Stimulated activated CD4-positive, alpha-beta T cell treated with anti-CD3 and anti-CD28 coated beads, Interleukin-12 subunit alpha, Interleukin-12 subunit beta, amount 100 ng/mL, for 24 hours (primary cell): ENCODE results near the gene STARD10.
A peak's percentile ranks its signal among the peaks of the same experiment; 100 is the strongest.
"Not testable (repeated sequence)": the region's sequence is repeated elsewhere in the genome, so short reads cannot be mapped to it uniquely, and the experiment has no call there.

ENCODE experiments used
- DNase-seq, 2 experiments: peaks; one replicate each; pipeline ENCODE4 v3.0.0-alpha.2; 2020; ENCODE audit warnings: low read depth in 2 of 2

STARD10 gene, protein sequence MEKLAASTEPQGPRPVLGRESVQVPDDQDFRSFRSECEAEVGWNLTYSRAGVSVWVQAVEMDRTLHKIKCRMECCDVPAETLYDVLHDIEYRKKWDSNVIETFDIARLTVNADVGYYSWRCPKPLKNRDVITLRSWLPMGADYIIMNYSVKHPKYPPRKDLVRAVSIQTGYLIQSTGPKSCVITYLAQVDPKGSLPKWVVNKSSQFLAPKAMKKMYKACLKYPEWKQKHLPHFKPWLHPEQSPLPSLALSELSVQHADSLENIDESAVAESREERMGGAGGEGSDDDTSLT

GRCh38 chr11:72793425-72794367, at the start of gene STARD10:
Gene STARD10, minus strand, starts transcription at chr11:72794047. Its CDS starts 12,866 bp downstream, at chr11:72781181.
- DNase-seq = peak; percentile 87 to 90

GRCh38 chr11:72842653-72843330, 48.9 kb upstream of the STARD10 start:
- no peak for DNase-seq

GRCh38 chr11:72842126-72842525, 48.3 kb upstream of the STARD10 start:
- DNase-seq = no peak

DNA sequence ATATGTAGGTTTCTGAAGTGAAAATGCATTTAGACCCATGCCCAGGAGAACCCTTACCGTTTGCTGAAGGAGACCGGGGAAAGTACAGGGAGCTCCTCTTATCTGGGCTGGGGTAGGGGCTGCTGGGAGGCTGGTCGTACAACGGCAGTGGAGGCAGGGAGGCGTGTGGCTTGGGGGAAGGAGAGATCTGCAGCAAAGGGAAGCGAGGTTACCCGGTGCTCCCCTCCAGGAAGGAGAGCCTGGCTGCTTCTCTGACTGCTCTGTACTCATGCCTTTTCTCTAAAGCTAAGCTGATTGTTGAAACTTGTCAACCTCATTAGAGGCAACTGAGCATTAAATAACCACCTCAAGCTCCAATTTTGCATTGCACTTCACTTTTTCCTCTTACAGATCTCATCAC, 47.5 kb upstream of the STARD10 start:
- no peak for DNase-seq

GRCh38 chr11:72840780-72841179, 46.9 kb upstream of the STARD10 start:
- DNase-seq = no peak

GRCh38 chr11:72838691-72839305, 45.0 kb upstream of the STARD10 start:
- DNase-seq = no peak

GRCh38 chr11:72836111-72836510, 42.3 kb upstream of the STARD10 start:
- DNase-seq = no peak

DNA sequence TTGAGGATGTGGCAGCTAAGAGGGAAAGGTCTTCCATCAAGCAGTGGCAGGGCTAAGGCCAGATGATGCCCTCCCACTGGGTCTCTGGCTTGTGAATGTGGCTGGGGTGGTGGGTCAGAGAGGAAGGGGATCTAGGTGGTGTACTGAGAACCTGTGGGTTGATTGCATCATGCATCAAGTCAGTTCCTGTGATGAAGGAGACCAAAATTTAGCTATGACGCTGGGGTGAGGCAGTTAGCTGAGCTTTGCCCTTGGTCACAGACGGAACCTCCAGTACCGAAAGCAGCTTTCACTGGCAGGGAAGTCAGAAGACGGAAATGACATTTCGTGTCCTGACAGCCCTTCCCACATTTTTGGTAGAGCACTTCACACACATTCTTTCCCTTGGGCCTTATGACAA, 41.1 kb upstream of the STARD10 start:
- no peak for DNase-seq

- DNase-seq = no peak
These were observed 40.1 kb upstream of the STARD10 start for GRCh38 chr11:72833811-72834493.

GRCh38 chr11:72833083-72833733, 39.4 kb upstream of the STARD10 start:
- no peak for DNase-seq

DNA sequence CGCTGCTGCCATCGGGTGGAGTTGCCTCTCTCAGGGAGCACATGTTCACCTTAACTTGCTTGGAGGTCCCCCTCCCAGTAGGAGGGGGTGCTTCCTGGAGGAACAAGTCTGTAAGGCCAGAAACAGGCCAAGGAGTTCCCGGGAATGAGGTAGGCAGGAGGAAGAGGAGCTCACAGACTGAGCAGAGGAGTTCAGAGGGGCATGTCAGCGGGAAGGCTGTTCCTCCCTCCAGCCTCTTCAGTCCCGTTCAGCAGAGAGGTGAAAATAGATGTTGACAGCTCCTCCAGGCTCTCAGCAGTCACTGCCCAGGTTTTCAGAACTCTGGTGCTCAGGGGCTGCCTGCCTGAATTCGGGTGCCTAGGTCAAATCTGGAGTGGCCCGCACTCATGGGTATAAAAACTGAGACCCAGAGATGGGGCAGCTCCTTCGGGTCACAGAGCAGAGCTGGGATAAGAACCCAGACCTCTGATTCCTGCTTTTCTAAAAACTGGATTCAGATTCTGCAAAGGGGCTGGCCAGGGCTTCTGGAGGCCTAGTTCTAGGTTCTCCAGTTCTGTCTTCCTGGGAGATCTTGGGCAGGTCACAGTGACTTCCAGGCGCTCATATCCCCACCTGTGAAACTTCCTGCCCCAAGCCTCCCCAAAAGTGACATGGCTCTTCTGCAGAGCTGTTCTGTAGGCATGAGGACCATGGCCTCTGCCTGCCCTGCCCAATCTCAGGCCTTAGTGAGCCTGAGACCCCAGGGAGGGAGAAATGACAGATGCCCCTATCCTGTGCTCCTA, 38.6 kb upstream of the STARD10 start:
- DNase-seq = no peak

DNA sequence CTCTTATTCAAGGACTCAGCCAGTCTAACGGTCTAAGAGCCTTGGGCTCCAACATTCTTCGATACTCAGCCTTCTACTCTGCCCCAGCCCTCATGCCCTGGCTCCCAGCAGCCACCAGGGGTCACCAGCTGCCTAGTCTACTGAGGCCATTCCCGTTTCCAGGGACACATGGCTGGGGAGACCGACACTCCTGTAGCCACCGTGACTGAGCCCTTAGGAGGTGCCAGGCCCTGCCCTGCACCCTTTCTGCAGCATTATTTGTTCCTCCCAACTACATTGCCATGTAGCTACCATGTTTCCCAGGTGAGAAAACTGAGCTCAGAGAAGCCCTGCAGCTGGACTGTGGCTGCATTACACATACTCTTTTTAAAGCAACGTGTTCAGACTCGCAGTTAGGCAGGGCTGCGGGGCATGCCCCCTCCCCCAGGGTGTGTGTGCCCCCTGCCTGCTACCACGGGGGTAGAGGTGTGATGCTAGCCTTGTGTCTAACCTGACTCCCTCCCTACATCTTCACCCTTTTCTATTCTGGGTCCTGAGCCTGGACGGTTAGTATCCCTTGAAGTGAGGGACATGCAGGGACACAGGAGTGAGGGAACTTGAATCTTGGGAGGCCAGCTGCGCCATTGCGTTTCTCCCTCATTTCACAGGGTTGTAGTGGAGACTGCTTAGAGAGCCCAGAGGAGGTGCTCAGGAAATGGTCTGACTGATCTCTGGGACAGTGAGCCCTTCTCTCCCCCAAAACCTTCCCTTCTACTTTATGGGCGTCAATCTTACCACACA, 37.9 kb upstream of the STARD10 start:
- DNase-seq = peak in 1 of 2 experiments; percentile 48

DNA sequence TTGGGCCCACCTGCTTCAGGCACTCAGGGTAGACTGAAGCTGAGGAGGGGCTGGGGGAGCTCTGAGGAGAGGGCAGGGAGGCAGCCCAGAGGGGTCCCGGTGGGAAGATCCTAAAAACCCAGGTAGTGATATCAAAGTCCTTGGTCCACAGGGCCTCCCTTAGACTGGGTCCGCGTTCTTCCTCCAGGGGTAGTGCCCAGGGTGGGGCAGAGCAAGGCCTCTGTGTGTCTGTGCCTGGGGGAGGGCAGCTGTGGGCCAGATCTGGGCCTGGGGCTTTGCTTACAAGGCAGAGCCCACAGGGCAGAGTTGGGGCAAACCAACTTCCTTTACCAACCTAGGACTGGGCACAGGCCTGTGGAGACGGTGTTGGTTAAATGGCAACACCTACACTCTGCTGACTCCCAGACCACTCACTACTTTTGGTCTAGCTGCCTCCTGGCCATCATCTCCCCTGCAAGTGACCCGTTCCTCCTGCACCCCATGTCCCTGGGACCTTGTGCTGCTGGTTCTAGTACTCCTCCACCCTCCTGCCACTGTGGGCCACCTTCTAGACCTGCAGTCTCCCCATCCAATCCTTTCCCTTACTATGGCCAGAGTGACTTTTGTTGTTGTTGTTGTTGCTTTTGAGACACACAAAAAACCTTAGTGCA, 36.2 kb upstream of the STARD10 start:
- DNase-seq = no peak

- DNase-seq = no peak
These were observed 35.3 kb upstream of the STARD10 start for GRCh38 chr11:72829178-72829577.

GRCh38 chr11:72828692-72829101, 34.9 kb upstream of the STARD10 start:
- DNase-seq = no peak

DNA sequence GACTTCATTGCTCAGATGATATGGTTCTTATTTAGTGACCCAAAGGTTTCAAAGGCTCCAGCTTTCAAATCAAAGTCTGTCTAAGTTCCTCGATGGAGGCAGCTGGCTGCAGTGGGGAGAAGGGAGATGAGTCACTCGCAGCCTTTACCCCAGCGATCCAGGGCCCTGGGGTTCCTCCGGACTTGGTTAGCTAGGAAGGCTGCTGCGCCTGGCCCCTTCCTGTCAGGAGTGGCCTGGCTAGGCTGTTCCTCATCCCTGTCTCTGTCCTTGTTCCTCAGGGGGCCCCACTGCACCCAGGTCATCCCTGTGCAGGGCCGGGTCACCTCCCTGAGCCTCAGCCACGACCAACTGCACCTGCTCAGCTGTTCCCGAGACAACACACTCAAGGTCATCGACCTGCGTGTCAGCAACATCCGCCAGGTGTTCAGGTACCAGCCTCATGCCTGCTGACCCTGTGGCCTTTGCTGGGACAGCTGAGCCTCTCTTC, 34.3 kb upstream of the STARD10 start:
- no peak for DNase-seq

DNA sequence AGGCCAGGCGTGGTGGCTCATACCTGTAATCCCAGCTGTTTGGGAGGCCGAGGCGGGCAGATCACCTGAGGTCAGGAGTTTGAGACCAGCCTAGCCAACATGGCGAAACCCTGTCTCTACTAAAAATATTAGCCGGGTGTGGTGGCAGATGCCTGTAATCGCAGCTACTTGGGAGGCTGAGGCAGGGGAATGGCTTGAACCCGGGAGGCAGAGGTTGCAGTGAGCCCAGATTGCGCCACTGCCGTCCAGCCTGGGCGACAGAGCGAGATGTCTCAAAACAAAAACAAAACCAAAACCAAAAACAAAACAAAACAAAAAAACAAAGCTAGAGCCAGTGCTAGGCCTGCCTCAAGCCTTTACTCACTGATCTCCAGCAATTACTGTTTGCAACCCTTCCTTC, 33.8 kb upstream of the STARD10 start:
- DNase-seq = not testable (repeated sequence)

- DNase-seq = no peak
These were observed 33.2 kb upstream of the STARD10 start for GRCh38 chr11:72826942-72827480.
